Peyer's patch (tissue), 4 donors: ENCODE data around the gene CRK.

Experiments used
- CTCF ChIP-seq, 6 experiments: fragments of 450-650 bp in 4 of 6; fragments of 200-600 bp in 2 of 6; sonication (generic) in 1 of 6; IDR thresholded peaks; one replicate each; pipeline ENCODE4 v1.5.1; 2017 to 2019; ENCODE audit warnings: antibody characterized with exemption in 6 of 6, mild to moderate bottlenecking in 3 of 6, moderate library complexity in 1 of 6
- POLR2A ChIP-seq, 2 donors: fragments of 450-650 bp; IDR thresholded peaks; one replicate each; pipeline ENCODE4 v1.5.1; 2017; ENCODE audit warnings: antibody characterized with exemption in 2 of 2, mild to moderate bottlenecking in 2 of 2, moderate library complexity in 2 of 2

- TF ChIP-seq CTCF (IDR thresholded peaks at IDR 0.05) (no peak), POLR2A (IDR thresholded peaks at IDR 0.05) (no peak)
Observed at GRCh38 chr17:1505586-1505985, 49.6 kb upstream of the CRK start.
